ENCODE data around the gene LRRC56. TPM values are rescaled to one million over a fixed set of nuclear protein-coding genes. Genes with fewer than 3 reads are reported as not detected.

LRRC56 gene
- total RNA-seq, 1 donor from 2014 or later = 1.4 TPM

DNA sequence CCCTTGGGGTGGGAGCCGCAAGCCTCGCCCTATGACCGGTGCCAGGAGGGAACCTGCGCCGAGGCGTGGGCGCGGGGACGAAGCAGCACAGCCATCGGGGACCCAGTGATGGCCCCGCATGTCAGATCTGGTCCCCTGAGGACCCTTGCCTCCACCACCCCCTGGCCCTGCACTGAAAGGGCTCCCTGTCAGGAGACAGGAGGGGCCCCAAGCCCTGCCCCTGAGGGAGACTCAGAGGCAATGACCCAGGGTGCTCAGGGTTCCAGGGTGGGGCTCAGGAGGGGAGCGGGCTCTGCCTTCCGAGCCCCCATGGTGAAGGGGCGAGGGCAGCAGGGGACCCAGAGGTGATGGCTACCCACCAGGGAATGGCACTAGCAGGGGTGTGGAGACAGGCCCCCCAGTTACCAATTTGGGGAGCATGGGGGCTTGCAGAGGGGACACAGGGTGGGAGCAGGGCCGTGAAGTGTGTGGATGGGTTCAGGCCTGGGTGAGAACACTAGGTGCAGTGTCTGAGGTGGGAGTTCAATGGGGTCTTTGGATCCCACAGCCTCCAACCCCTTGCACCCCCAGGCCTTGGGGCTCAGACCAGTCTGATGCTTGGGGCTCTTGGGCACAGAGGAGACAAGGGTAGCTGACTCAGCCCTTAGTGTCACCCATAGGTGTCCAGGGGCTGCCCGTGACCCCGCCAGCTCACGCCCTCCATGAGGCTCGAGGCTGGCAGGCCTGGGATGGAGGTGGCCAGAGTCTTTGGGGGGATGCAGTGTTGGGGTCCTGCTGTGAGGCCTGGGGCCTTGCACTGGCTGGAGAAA lies 499 bp downstream of the LRRC56 start:
- intact Hi-C loops (cut with micrococcal nuclease) = loop anchor here (1.0 to 5.0 kb wide), 2 partner anchors 38 to 184 kb away; partner anchors contain the start of gene PHRF1

DNA sequence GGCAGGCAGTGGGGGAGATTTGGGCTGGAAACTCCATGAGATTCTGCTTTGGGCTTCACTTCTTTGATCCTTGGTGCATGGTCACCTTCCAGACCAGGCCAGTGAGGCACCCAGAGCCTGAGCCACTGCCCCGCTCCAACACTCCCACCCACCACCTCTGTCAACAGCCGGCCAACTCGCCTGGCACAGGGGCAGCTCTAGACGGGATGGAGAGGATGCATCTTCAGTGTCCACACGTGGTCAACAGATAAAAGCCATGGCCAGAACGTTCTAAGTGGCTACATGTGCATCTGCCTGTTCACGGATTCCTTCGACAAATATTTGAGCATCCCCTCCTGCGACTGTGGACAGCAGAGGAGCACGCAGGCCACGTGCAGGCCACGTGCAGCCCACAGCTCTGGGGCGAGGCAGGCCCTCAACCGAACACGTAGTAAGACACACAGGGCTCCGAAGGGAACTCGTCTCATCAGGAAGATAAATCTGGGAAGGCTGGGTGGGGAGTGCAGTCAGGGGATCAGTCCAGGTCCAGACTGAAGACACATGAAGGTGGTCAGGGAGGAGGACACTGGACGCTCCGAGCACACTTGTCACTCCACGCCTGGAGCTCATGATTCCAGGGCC lies 1.2 kb downstream of the LRRC56 start:
- intact Hi-C loops (cut with micrococcal nuclease) = loop anchor here (5.0 kb wide), 1 partner anchor 184 kb away; no protein-coding TSS in a partner anchor

GRCh38 chr11:539971-540481 lies 2.7 kb downstream of the LRRC56 start:
- intact Hi-C loops (cut with micrococcal nuclease) = loop anchor here (5.0 kb wide), 1 partner anchor 182 kb away; no protein-coding TSS in a partner anchor

GRCh38 chr11:540583-541432 lies 3.5 kb downstream of the LRRC56 start:
- intact Hi-C loops (cut with micrococcal nuclease) = no loop called here

DNA sequence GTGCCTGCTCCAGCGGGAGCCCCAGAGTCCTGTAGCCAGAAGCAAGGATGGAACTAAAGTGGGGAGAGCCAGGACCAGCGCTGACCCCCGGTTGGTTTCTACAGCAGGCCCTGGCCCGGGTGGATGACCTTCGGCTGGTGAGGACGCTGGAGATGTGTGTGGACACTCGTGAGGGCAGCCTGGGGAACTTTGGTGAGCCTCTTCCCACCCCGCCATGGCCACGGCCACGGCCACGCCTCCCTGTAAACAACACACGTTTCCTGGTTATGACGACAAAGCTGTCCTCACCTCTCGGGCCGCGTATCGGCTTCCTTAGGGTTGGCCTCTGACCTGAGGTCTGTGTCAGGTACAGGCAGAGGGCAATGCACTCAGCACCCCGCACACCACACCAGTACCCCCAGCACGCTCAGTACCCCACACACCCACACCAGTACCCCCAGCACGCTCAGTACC lies 4.1 kb downstream of the LRRC56 start:
- intact Hi-C loops (cut with micrococcal nuclease) = no loop called here

DNA sequence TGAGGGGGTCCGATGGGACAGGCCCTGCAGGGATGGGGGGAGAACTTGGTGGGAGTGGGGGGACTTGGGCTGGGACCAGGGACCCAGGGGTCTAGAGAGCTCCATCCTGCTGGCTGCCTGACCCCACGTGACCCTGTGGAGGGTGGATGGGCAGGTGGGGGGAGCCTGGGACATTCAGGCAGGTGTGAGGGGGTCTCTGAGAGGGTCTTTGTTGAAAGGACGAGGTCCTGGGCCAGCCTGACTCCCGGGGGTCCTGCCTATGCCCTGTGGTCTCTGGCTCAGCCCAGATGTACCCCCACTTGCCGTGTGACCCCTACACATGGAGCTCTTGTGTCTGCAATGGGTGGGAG lies 7.5 kb downstream of the LRRC56 start:
- intact Hi-C loops (cut with micrococcal nuclease) = no loop called here

DNA sequence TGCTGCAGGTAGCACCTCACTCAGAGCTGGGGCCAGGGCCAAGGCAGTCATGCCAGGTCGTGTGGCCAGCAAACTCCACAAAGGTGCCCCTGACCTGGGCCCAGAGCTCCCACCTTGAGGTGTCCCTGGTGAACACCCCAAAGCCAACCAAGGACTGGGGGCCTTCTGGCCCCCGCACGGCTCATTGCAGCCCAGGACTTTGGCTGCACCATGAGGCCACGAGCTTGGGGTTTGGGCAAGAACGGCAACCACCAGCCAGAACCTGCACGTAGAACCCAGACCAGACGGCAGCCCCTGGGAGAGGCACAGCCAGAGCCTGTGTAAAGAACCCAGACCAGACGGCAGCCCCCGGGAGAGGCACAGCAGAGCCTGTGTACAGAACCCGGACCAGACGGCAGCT lies 7.8 kb downstream of the LRRC56 start:
- intact Hi-C loops (cut with micrococcal nuclease) = no loop called here

DNA sequence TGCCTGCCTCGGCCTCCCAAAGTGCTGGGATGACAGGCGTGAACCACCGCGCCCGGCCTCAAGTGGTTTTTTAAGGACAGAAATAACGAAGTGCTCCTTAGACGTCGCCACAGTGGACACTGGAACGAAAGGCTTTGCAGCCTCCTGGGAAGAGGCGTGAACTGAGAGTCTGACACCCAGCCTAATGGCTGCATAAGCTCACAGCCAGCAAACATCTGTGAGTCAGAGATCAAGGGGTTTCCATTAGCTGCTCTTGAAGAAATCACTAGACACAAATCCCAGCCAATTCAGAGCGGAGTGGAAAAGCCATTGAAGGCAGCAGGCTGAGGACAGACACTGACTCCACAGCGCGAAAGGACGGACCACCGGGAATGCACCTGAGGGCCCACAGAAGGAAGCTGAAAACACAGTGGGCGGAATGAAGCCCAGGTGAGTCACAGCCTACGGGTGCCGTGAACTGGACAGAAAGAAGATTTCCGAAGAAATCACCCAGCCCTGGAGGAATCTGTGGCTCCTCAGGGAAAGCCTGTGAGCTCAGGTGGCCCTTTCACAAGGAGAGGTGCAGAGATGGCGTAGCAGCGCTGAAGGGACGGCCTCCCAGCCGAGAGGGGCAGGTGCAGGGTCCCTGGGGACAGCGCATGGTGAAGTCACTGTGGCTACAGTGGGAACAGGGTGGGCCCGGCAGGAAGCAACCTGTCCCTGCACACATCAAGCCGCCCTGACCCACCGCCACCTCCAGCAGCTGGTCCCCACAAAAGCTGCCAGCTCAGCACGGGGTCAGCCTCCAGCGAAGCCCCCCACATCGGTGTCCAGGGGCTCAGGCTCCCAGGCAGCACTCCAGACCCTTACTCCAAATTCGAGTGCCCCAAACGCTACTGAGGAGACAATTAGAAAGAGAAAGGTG lies 11.6 kb downstream of the LRRC56 start:
- intact Hi-C loops (cut with micrococcal nuclease) = no loop called here

GRCh38 chr11:550021-550745 lies 12.9 kb downstream of the LRRC56 start:
- intact Hi-C loops (cut with micrococcal nuclease) = no loop called here

GRCh38 chr11:550746-551085 lies 13.4 kb downstream of the LRRC56 start:
- intact Hi-C loops (cut with micrococcal nuclease) = no loop called here

DNA sequence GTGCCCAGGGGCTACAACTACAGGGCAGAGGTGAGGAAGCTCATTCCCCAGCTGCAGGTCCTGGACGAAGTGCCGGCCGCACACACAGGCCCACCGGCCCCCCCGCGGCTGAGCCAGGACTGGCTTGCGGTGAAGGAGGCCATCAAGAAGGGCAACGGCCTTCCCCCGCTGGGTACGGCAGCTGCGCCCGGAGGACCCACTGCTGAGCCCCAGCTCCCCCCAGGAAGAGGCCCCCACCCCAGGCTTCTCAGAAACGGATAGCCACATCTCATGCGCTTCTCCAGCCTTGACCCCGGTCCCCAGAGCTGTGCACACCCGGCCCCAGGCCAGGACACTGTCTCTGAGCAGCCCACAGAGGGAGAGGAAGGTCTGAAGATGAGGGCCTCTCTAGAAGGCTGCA lies 13.8 kb downstream of the LRRC56 start:
- intact Hi-C loops (cut with micrococcal nuclease) = no loop called here

- intact Hi-C loops (cut with micrococcal nuclease) = no loop called here
Measured at GRCh38 chr11:551596-551995, 14.3 kb downstream of the LRRC56 start.

DNA sequence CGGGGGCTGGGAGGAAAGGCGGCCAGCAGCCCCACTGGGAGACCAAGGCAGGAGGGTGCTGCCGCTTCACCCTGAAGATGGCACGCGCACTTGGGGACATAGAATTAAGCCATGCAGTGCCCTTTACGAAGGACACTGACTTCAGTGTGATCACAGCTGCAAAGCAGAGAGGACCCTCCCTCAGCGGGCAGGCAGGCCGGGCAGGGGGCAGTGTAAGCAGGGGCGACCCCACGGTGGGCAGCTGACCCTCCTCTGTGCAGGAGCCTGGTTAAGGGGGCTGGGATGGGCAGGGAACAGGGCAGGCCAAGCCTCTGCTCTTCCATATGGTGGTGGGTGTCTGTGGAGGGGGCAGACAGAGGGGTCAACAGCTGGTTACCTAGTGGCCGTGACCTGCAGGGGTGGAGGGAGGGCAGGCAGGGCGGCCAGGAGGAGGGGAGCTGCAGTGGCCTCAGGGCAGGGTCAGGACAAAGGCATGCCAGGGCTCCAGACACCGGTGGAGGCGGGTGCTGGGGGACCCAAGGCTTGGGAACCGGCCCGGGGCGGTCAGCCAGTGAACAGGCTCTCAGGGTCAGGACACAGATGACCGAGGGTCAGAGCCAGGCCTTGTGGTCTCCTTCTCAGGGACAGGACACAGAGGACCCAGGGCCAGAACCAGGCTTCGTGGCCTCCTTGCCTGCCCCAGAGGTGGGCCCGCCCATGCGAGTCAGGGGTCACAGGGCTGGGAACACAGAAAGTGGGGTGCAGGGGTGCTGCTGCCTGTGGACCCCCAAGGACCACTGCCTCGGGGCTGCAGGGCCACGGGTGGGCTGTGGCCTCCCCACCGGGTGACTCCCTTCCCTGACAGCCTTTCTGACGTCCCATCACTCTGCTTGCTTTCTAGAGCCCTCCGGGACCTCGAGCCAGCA lies 16.0 kb downstream of the LRRC56 start:
- intact Hi-C loops (cut with micrococcal nuclease) = no loop called here

- intact Hi-C loops (cut with micrococcal nuclease) = no loop called here
Measured at GRCh38 chr11:553988-554340, 16.6 kb downstream of the LRRC56 start.

DNA sequence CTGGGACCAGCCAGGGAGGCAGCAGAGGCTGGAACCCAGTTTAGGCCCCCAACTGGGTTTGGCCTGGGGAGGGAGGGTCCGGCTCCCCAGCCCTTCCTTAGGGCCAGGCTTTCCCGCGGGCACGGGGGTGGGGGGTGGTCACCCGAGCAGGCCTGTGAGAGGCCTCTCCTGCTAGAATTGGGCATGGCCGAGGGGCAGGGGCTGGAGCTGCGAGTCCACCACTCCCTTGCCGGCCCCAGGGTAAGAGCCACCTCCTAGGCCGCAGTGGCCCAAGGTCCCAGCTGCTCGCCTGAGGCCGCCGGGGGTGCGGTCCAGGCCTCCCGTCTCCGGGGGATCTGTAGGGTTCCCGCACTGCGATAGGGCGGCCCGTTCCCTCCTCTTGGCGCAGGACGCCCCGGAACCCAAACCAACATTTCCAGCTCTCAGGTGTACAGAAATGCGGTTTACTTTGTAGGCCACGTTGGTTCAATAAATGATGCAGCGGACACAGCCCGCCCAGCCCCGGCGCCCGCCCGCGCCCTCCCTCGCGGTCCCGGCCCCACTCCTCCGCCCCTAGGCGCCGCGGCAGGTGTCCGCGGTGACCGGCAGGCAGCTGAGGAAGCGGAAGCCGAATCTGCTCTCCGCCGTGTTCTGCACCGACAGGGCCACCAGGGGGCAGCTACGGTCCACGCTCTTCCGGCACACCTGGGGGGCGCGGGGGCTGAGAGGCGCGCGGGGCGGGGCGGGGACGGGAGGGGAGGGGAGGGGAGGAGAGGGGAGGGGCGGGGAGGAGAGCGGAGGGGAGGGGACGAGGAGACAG lies 17.3 kb downstream of the LRRC56 start:
- intact Hi-C loops (cut with micrococcal nuclease) = loop anchor here (1.0 kb wide), 1 partner anchor 169 kb away; no protein-coding TSS in a partner anchor

DNA sequence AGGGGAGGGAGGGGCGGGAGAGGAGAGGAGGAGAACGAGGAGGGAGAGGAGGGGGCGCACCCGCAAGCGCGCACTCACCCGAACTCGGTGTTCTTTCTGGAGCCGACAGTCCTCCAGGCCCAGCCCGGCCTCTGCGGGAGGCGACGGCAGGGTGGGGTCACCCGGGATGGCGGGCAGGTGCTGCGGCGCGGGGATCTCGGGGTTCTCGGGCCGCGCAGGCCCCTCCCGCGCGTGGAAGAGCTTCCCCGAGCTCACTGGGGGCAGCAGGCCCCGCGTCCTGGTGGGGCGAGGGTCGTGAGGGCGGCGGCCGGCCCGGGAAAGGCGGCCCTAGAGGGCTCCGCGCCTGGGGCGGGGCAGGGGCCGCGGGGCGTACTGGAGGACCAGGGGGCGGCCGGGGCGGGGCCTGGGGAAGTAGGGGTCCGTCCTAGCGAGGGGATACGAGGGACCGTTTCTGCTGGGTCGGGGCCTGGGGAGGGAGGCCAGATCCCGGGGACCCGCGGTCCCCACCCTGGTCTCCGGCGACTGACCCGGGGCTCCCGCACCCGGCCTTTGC lies 18.0 kb downstream of the LRRC56 start:
- intact Hi-C loops (cut with micrococcal nuclease) = loop anchor here (1.0 kb wide), 1 partner anchor 168 kb away; no protein-coding TSS in a partner anchor

GRCh38 chr11:555780-556661 lies 18.7 kb downstream of the LRRC56 start:
- intact Hi-C loops (cut with micrococcal nuclease) = loop anchor here (1.0 kb wide), 1 partner anchor 167 kb away; no protein-coding TSS in a partner anchor

Data from T-helper 1 cell treated with Interleukin-12 subunit alpha and Interleukin-12 subunit beta and Interleukin-4 antibody, amounts not matched to agents 30 ng/mL and 1 ng/mL, for 36 hours (primary cell).